MM.1S (cell line): ENCODE measurements around the gene ANKHD1.

Experiments used
- DNase-seq: peaks from one replicate; pipeline ENCODE4 v3.0.0-alpha.2; 2015
- H2AFZ ChIP-seq: fragments of 300-600 bp; sonication (generic); 2 replicates; pipeline ENCODE4 v1.6.0; 2016; ENCODE audit warnings: antibody characterized with exemption, low read length
- H3F3A ChIP-seq: fragments of 300-600 bp; sonication (generic); 2 replicates; pipeline ENCODE4 v1.6.1; 2016; ENCODE audit warnings: mild to moderate bottlenecking, antibody characterized with exemption, low read length, moderate library complexity, mixed read lengths; ENCODE audit not compliant: insufficient read depth
- H3K27ac ChIP-seq: fragments of 300-600 bp; sonication (generic); 2 replicates; pipeline ENCODE4 v1.5.1; 2016; ENCODE audit warnings: mild to moderate bottlenecking, low read length
- H3K27me3 ChIP-seq: fragments of 300-600 bp; sonication (generic); replicated peaks from 2 replicates; pipeline ENCODE4 v1.6.0; 2016; ENCODE audit warnings: low read length; ENCODE audit not compliant: insufficient read depth
- H3K36me3 ChIP-seq: fragments of 300-600 bp; sonication (generic); replicated peaks from 2 replicates; pipeline ENCODE4 v1.6.1; 2016; ENCODE audit warnings: mild to moderate bottlenecking, low read length, mixed read lengths; ENCODE audit not compliant: insufficient read depth
- H3K4me1 ChIP-seq: fragments of 300-600 bp; sonication (generic); 2 replicates; pipeline ENCODE4 v1.6.1; 2016; ENCODE audit warnings: low read length, mixed read lengths
- H3K4me2 ChIP-seq: fragments of 300-600 bp; sonication (generic); 2 replicates; pipeline ENCODE4 v1.6.0; 2016; ENCODE audit warnings: low read depth, low read length
- H3K4me3 ChIP-seq: fragments of 300-600 bp; sonication (generic); 2 replicates; pipeline ENCODE4 v1.5.1; 2016; ENCODE audit warnings: low read length, mixed read lengths
- H3K79me2 ChIP-seq: fragments of 300-600 bp; sonication (generic); 2 replicates; pipeline ENCODE4 v1.6.1; 2016; ENCODE audit warnings: mixed run types, low read length, mixed read lengths
- H3K9ac ChIP-seq: fragments of 300-600 bp; sonication (generic); 2 replicates; pipeline ENCODE4 v1.6.1; 2016; ENCODE audit warnings: low read length, mixed read lengths
- H3K9me2 ChIP-seq: fragments of 300-600 bp; sonication (generic); replicated peaks from 2 replicates; pipeline ENCODE4 v1.6.1; 2016; ENCODE audit warnings: mild to moderate bottlenecking, low read length, mixed read lengths; ENCODE audit not compliant: insufficient read depth
- H3K9me3 ChIP-seq: fragments of 300-600 bp; sonication (generic); replicated peaks from 2 replicates; pipeline ENCODE4 v1.6.1; 2016; ENCODE audit warnings: mild to moderate bottlenecking, low read length, mixed read lengths; ENCODE audit not compliant: insufficient read depth
- H4K20me1 ChIP-seq: fragments of 300-600 bp; sonication (generic); 2 replicates; pipeline ENCODE4 v1.6.1; 2016; ENCODE audit warnings: mild to moderate bottlenecking, low read length, moderate library complexity, mixed read lengths; ENCODE audit not compliant: insufficient read depth
- CTCF ChIP-seq: fragments of 300-600 bp; sonication (generic); IDR thresholded peaks from 2 replicates; pipeline ENCODE4 v1.5.1; 2016; ENCODE audit warnings: antibody characterized with exemption, low read length, mixed read lengths
- EZH2 ChIP-seq: fragments of 300-600 bp; sonication (generic); optimal IDR thresholded peaks from 2 replicates; pipeline ENCODE3; 2017; ENCODE audit warnings: low read depth, mild to moderate bottlenecking, antibody characterized with exemption, low read length, mixed read lengths
- EZH2phosphoT487 ChIP-seq: fragments of 300-600 bp; sonication (generic); IDR thresholded peaks from 2 replicates; pipeline ENCODE4 v1.6.1; 2018; ENCODE audit warnings: antibody characterized with exemption, low read length

Gene ANKHD1

GRCh38 chr5:140563596-140563995 is 162.0 kb downstream of the ANKHD1 start:
- H4K20me1 ChIP-seq: no peaks in the 10 kb centered on the region
- TF ChIP-seq EZH2 (no peak), EZH2phosphoT487 (no peak), CTCF (no peak)
- H2AFZ ChIP-seq: peak overlapping the region; percentile 81
- peaks cover 4% of the 10 kb centered on the region; the same call in 1 of the 2 replicates for H3F3A ChIP-seq
- no peaks in the 10 kb centered on the region for H3K36me3 ChIP-seq
- peak overlapping the region; percentile 89; the same call in 1 of the 2 replicates for H3K9ac ChIP-seq
- no peaks in the 10 kb centered on the region for H3K9me2 ChIP-seq
- peak overlapping the region; percentile 70 for H3K4me3 ChIP-seq
- H3K9me3 ChIP-seq: no peaks in the 10 kb centered on the region
- peaks cover 38% of the 10 kb centered on the region for H3K79me2 ChIP-seq
- H3K27me3 ChIP-seq: no peaks in the 10 kb centered on the region
- peak overlapping the region; percentile 77; the same call in 1 of the 2 replicates for H3K27ac ChIP-seq
- no peak for DNase-seq
- peak overlapping the region; percentile 70 for H3K4me2 ChIP-seq
- peaks cover 27% of the 10 kb centered on the region for H3K4me1 ChIP-seq

GRCh38 chr5:140564196-140565023 is 162.8 kb downstream of the ANKHD1 start, which contains the start of the genes APBB3 and SLC35A4:
Gene APBB3, minus strand, starts transcription at chr5:140564598. Its CDS starts 353 bp downstream, at chr5:140564245.
Gene SLC35A4, plus strand, starts transcription at chr5:140564828. Its CDS starts 2,342 bp downstream, at chr5:140567170.
- Histone ChIP-seq H3K9me2 (no peaks in the 10 kb centered on the region), H2AFZ (peak within 1 kb of the TSS; percentile 81), H3K9ac (peak within 1 kb of the TSS; percentile 89), H3F3A (peaks cover 12% of the 10 kb centered on the region), H3K4me1 (peaks cover 33% of the 10 kb centered on the region), H3K27me3 (no peaks in the 10 kb centered on the region), H4K20me1 (no peaks in the 10 kb centered on the region), H3K36me3 (no peaks in the 10 kb centered on the region), H3K27ac (peak within 1 kb of the TSS; percentile 77), H3K4me3 (peak within 1 kb of the TSS; percentile 70), H3K9me3 (no peaks in the 10 kb centered on the region), H3K4me2 (peak within 1 kb of the TSS; percentile 70), H3K79me2 (peaks cover 39% of the 10 kb centered on the region)
- TF ChIP-seq EZH2: no peak
- TF ChIP-seq EZH2phosphoT487: no peak
- no peak for TF ChIP-seq CTCF
- DNase-seq: peak; percentile 98

- Histone ChIP-seq H4K20me1 (no peaks in the 10 kb centered on the region), H3K4me3 (peak overlapping the region; percentile 70), H3K9me2 (no peaks in the 10 kb centered on the region), H3K4me2 (peak overlapping the region; percentile 70), H3K36me3 (no peaks in the 10 kb centered on the region), H3K27me3 (no peaks in the 10 kb centered on the region), H3K9ac (peak overlapping the region; percentile 89), H3K27ac (peak overlapping the region; percentile 77), H3F3A (peaks cover 18% of the 10 kb centered on the region), H3K9me3 (no peaks in the 10 kb centered on the region), H3K4me1 (peaks cover 41% of the 10 kb centered on the region), H2AFZ (peak overlapping the region; percentile 81), H3K79me2 (peaks cover 43% of the 10 kb centered on the region)
- no peak for TF ChIP-seq EZH2phosphoT487
- DNase-seq: no peak
Measured at GRCh38 chr5:140565024-140565779, 163.6 kb downstream of the ANKHD1 start.
